ENCODE data around the gene NDUFB7. TPM values are rescaled to one million over a fixed set of nuclear protein-coding genes. Genes with fewer than 3 reads are reported as not detected.

Gene NDUFB7
- total and polyA plus RNA-seq, 2 of the 8 experiments (the other 6 are each of a cell fraction or from before 2014, with no cell fraction given) = 151 to 740 TPM

DNA sequence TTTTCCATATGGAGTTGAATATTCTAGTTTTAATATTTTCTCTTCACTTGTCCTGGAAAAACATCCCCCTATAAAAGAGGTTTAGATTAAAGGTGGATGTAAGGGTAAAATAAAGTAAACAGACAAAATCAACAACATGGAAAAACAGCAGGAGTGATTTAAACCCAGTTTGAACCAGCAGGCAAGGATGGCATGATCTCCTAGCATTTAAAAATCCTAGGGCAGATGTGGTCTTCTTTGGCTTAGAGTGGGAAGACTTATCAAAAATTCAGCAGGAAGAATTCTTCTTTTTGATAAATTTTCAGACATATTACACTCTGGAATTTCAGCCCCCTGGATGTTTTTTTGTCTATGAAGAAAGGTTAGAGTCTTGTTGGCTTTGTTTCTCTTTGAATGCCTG lies 47.5 kb upstream of the NDUFB7 start (continued):
- TF ChIP-seq, protein P1, sequence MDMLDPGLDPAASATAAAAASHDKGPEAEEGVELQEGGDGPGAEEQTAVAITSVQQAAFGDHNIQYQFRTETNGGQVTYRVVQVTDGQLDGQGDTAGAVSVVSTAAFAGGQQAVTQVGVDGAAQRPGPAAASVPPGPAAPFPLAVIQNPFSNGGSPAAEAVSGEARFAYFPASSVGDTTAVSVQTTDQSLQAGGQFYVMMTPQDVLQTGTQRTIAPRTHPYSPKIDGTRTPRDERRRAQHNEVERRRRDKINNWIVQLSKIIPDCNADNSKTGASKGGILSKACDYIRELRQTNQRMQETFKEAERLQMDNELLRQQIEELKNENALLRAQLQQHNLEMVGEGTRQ (IDR thresholded peaks at IDR 0.05; ENCODE audit: low read length) = no peak
- TF ChIP-seq BACH1 (IDR thresholded peaks at IDR 0.05; ENCODE audit: low read length) (no peak), EZH2 (IDR thresholded peaks at IDR 0.05; ENCODE audit: low read depth, low read length, severe bottlenecking) (no peak), CHD2 (IDR thresholded peaks at IDR 0.05; ENCODE audit: low read length) (no peak)

Data from H1 (cell line).